ENCODE results near the gene CNN2. TPM values are rescaled to one million over a fixed set of nuclear protein-coding genes. Genes with fewer than 3 reads are reported as not detected.
"Not testable (repeated sequence)": the region's sequence is repeated elsewhere in the genome, so short reads cannot be mapped to it uniquely, and the experiment has no call there.

Gene CNN2
- total RNA-seq, 2 experiments from 2014 or later = 76.0 to 80.5 TPM

GRCh38 chr19:1014161-1015060, 12.0 kb upstream of the CNN2 start:
- Mint-ChIP-seq H3K36me3 (no peaks in the 10 kb centered on the region), H3K9me3 (no peaks in the 10 kb centered on the region), H3K4me1 (peaks cover 25% of the 10 kb centered on the region), H3K27ac (no peak overlapping the region), H3K27me3 (no peaks in the 10 kb centered on the region), H3K4me3 (no peak overlapping the region)
- DNase-seq = no peak

DNA sequence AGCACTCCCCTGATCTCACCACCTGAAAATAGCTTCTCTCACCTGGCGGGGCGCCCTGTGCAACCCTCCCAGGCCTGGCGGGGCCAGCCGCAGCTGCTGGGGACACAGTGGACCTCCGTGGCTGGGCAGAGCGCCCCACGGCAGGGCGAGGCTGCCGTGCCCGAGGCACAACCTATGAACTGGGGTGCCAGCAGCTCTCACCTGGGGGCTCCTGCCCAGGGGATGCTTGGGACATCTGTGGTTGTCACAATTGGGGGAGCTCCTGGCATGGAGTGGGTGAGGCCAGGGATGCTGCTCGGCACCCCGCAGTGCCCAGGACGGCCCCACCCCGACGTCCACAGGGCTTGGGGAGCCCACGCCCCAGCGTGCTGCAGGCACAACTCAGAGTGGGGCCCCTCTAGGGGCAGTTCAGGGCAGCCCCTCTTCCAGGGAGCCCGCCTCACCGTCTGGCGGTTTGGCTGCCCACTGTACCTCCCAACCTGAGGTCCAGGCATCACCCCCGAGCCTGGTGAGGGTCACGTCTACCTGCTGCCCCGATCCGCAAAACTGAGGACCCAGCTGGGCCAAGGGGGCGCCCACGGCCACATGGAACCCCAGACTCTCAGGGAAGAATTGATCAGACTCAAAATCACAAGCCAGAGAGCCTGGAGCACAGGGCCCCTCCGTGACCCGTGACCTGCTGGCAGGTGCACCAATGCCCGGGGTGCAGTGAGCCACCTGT, 11.2 kb upstream of the CNN2 start:
- Mint-ChIP-seq H3K27ac (no peak overlapping the region), H3K4me1 (peaks cover 25% of the 10 kb centered on the region), H3K9me3 (no peaks in the 10 kb centered on the region), H3K4me3 (no peak overlapping the region), H3K36me3 (peaks cover 5% of the 10 kb centered on the region), H3K27me3 (no peaks in the 10 kb centered on the region)
- no peak for DNase-seq

DNA sequence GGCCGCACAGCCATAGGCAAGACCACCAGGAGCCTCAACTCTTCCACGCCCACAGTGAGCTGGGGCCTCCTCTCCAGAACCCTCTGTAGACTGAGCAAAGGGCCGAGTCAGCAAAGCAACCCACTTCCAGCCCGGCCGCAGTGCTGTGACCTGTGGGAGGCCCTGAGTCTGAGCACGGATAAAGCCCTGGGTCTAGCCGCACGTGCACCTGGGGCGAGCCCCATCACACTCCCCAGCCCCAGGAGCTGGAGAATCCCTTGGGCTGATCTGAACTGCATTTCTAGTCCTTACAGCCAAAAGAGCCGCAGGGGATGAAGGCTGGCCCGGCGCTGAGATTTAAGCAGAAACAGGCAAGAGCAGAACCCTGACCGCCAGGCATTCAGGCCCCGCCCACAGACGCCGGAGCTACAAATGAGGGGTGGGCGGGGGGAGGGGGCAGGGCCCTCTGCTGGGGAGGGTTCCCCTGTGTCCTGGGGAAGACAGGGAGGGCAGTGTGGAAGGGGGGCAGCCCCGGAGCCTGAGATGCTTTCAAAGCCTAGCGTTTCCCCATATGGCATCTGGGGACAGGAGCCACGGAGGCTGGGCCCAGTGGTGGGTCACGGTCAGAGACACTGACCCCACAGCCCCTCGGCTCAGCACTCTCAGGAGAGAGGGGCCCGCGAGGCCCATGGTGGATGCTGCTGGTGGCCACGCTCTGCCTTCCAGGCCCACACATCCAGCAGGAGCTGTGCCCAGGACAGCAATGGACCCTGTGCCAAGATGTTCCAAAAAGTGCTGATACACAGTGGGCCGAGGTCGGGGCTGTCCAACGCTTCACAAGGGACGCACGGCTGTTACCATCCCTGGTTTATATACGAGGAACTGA, 10.4 kb upstream of the CNN2 start:
- DNase-seq = no peak
- H3K36me3 Mint-ChIP-seq = peaks cover 8% of the 10 kb centered on the region
- H3K27me3 Mint-ChIP-seq = no peaks in the 10 kb centered on the region
- H3K4me1 Mint-ChIP-seq = peaks cover 25% of the 10 kb centered on the region
- no peak overlapping the region for H3K4me3 Mint-ChIP-seq
- H3K9me3 Mint-ChIP-seq = no peaks in the 10 kb centered on the region
- H3K27ac Mint-ChIP-seq = no peak overlapping the region

DNA sequence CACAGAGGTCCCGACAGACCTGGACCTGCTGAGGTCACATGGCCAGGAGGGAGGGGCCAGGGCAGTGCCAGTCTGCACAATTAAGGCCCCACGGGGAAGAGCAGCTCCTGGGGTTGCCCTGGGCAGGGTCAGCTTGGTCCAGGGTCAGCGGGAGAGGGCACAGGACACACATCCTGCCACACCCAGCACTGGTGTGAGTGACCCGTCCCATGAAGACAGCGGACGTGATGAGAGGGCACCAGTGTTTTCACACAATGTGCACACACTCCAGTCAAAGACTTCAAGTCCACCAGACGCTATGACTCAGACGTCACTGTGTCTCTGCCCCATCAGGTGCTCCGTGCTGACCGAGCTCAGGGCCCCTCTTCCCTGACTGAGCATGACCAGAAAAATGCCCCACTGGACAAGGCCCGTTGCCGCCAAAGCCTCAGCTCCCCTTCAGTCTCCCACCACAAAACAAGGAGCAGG, 9.7 kb upstream of the CNN2 start:
- DNase-seq = no peak
- peak overlapping the region; percentile 32 for H3K4me3 Mint-ChIP-seq
- peaks cover 31% of the 10 kb centered on the region for H3K4me1 Mint-ChIP-seq
- peaks cover 11% of the 10 kb centered on the region for H3K36me3 Mint-ChIP-seq
- no peaks in the 10 kb centered on the region for H3K9me3 Mint-ChIP-seq
- peak overlapping the region; percentile 72 for H3K27ac Mint-ChIP-seq
- peaks cover 6% of the 10 kb centered on the region for H3K27me3 Mint-ChIP-seq

DNA sequence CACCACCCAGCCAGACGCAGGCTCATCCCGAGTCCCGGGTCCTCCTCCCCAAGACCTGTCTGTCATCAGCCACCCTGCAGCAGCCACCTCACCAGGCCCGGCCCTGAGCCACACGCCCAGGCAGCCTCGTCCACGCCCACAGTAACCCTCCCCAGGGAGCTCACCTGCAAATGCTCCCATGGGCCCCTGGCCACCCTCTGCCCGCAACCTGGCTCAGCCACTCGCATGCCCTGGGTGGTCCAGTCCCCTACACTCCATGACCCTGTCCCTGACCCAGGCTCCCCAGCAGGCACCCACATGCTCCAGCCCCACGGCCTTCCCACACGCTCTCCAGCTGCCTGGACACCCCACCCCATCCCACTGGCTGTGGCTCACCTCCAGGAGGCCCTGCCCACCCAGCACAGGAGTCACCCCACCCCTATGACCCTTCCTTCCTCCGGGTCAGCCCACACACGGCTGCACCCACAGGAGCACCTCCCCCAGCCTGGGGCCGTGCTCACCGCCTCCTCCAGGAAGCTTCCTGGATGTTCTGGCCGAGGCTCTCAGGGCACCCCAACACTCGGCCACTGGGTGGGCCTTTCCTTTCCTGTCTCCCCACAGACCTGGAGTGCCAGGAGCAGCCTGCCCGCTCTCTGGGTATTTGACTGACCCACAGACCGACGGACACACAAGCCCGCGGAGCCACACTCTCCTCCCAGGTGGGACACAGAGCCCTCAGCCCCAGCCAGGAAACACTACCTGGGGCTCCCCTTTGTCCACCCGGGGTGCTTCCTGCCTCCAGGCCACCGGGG, 9.1 kb upstream of the CNN2 start:
- Mint-ChIP-seq H3K27me3 (peaks cover 6% of the 10 kb centered on the region), H3K36me3 (peaks cover 11% of the 10 kb centered on the region), H3K27ac (peak overlapping the region; percentile 72), H3K4me3 (peak overlapping the region; percentile 32), H3K4me1 (peaks cover 32% of the 10 kb centered on the region), H3K9me3 (no peaks in the 10 kb centered on the region)
- no peak for DNase-seq

DNA sequence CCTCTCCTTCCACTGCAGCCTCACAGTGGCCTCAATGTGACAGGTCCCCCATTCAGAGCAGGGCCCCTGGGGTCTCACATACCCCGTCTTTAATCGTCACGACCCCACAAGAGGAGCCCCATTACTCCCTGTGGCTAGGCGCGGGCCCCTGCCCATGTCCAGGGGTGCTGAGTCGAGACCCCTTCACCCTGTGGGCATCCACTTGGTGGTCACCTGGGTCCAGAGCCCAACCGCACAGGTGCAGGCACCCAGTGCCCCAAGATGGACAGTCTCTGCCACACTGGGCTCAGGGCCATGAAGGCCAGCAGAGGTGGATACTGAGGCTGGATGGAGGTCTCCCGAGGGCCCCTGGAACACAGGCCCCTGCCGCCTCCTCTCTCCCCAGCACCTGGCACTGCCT, 8.5 kb upstream of the CNN2 start:
- Mint-ChIP-seq H3K9me3 (no peaks in the 10 kb centered on the region), H3K36me3 (peaks cover 11% of the 10 kb centered on the region), H3K27me3 (peaks cover 6% of the 10 kb centered on the region), H3K4me3 (peak overlapping the region; percentile 22), H3K4me1 (peaks cover 32% of the 10 kb centered on the region), H3K27ac (peak overlapping the region; percentile 72)
- no peak for DNase-seq

GRCh38 chr19:1018393-1018792, 8.0 kb upstream of the CNN2 start:
- H3K27me3 Mint-ChIP-seq = peaks cover 6% of the 10 kb centered on the region
- no peaks in the 10 kb centered on the region for H3K9me3 Mint-ChIP-seq
- peak overlapping the region; percentile 95 for H3K4me3 Mint-ChIP-seq
- peak overlapping the region; percentile 42 for H3K27ac Mint-ChIP-seq
- no peak for DNase-seq
- H3K36me3 Mint-ChIP-seq = peaks cover 11% of the 10 kb centered on the region
- H3K4me1 Mint-ChIP-seq = peaks cover 32% of the 10 kb centered on the region

- H3K27me3 Mint-ChIP-seq = peaks cover 6% of the 10 kb centered on the region
- no peak for DNase-seq
- peaks cover 11% of the 10 kb centered on the region for H3K36me3 Mint-ChIP-seq
- peak overlapping the region; percentile 42 for H3K27ac Mint-ChIP-seq
- peak overlapping the region; percentile 95 for H3K4me3 Mint-ChIP-seq
- no peaks in the 10 kb centered on the region for H3K9me3 Mint-ChIP-seq
- peaks cover 32% of the 10 kb centered on the region for H3K4me1 Mint-ChIP-seq
Measured at GRCh38 chr19:1018932-1019615, 7.3 kb upstream of the CNN2 start.

GRCh38 chr19:1019616-1019961, 6.8 kb upstream of the CNN2 start:
- peaks cover 11% of the 10 kb centered on the region for H3K36me3 Mint-ChIP-seq
- H3K4me3 Mint-ChIP-seq = peak overlapping the region; percentile 95
- H3K9me3 Mint-ChIP-seq = no peaks in the 10 kb centered on the region
- DNase-seq = no peak
- H3K4me1 Mint-ChIP-seq = peaks cover 32% of the 10 kb centered on the region
- H3K27ac Mint-ChIP-seq = peak overlapping the region; percentile 98
- H3K27me3 Mint-ChIP-seq = peaks cover 6% of the 10 kb centered on the region

GRCh38 chr19:1019980-1020867, 6.2 kb upstream of the CNN2 start:
- peak overlapping the region; percentile 95 for H3K4me3 Mint-ChIP-seq
- H3K9me3 Mint-ChIP-seq = no peaks in the 10 kb centered on the region
- DNase-seq = no peak
- H3K36me3 Mint-ChIP-seq = peaks cover 11% of the 10 kb centered on the region
- H3K4me1 Mint-ChIP-seq = peaks cover 34% of the 10 kb centered on the region
- peaks cover 6% of the 10 kb centered on the region for H3K27me3 Mint-ChIP-seq
- peak overlapping the region; percentile 98 for H3K27ac Mint-ChIP-seq

- DNase-seq = peak; percentile 98
- peak within 1 kb of the TSS; percentile 98 for H3K27ac Mint-ChIP-seq
- H3K36me3 Mint-ChIP-seq = peaks cover 11% of the 10 kb centered on the region
- H3K4me3 Mint-ChIP-seq = peak within 1 kb of the TSS; percentile 95
- no peaks in the 10 kb centered on the region for H3K9me3 Mint-ChIP-seq
- peaks cover 36% of the 10 kb centered on the region for H3K4me1 Mint-ChIP-seq
- peaks cover 6% of the 10 kb centered on the region for H3K27me3 Mint-ChIP-seq
Measured at GRCh38 chr19:1020868-1021425, 5.5 kb upstream of the CNN2 start, which contains the start of gene TMEM259. Gene TMEM259, minus strand, starts transcription at chr19:1021123. Its CDS starts 127 bp downstream, at chr19:1020996.

DNA sequence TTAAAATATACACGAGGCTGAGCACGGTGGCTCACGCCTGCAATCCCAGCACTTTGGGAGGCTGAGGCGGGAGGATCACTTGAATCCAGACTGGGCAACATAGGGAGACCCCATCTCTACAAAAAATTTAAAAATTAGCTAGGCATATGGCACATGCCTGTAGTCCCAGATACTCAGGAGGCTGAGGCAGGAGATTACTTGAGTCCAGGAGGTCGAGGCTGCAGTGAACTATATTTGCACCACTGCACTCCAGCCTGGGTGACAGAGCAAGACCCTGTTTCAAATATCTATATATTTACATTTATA, 2.6 kb upstream of the CNN2 start:
- not testable (repeated sequence) for H3K27ac Mint-ChIP-seq, H3K27me3 Mint-ChIP-seq, H3K9me3 Mint-ChIP-seq, H3K4me3 Mint-ChIP-seq, DNase-seq
- peaks cover 11% of the 10 kb centered on the region for H3K36me3 Mint-ChIP-seq
- H3K4me1 Mint-ChIP-seq = peaks cover 22% of the 10 kb centered on the region

GRCh38 chr19:1025080-1025479, 1.3 kb upstream of the CNN2 start:
- H3K27me3 Mint-ChIP-seq, H3K27ac Mint-ChIP-seq, H3K9me3 Mint-ChIP-seq, H3K4me3 Mint-ChIP-seq, DNase-seq: not testable (repeated sequence)
- H3K4me1 Mint-ChIP-seq = peaks cover 21% of the 10 kb centered on the region
- H3K36me3 Mint-ChIP-seq = peaks cover 13% of the 10 kb centered on the region

Measured in activated naive CD8-positive, alpha-beta T cell treated with anti-CD3 and anti-CD28 coated beads for 36 hours (primary cell).